ENCODE data around the gene MAGOHB. TPM values are rescaled to one million over a fixed set of nuclear protein-coding genes. Genes with fewer than 3 reads are reported as not detected.

The MAGOHB gene
- total RNA-seq, 2 experiments from 2014 or later, result 53.3 to 77.2 TPM

DNA sequence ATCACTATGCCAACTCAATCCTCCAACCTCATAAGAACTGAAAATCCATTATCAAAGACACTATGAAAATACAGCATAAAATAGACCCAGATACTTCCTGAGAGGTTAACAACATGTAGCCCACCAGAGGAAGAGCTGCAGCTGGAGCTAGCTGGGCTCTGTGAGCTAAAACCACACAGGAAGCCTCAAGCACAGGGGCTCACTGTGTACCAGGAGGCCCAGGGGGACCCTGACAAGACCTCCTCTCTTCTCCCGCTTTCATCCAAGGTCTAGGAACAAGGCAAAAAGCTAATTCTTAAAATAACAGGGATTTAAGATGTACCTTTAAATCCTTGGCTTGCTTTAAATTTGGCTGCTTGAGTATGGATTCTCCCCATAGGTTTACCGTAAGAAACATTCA is 54.2 kb downstream of the MAGOHB start:
- H3K9me3 Mint-ChIP-seq (ENCODE audit: low read depth), result no peaks in the 10 kb centered on the region
- no peaks in the 10 kb centered on the region for H3K27me3 Mint-ChIP-seq
- H3K4me3 Mint-ChIP-seq, result peak overlapping the region; percentile 82
- peak overlapping the region; percentile 85 for H3K27ac Mint-ChIP-seq
- DNase-seq (peak; percentile 80), ATAC-seq (peak; percentile 43)
- H3K36me3 Mint-ChIP-seq, result peaks cover 60% of the 10 kb centered on the region
- peaks cover 50% of the 10 kb centered on the region for H3K4me1 Mint-ChIP-seq
- CTCF ChIA-PET, result interaction anchor here (0.7 to 3.2 kb wide), 9 partner anchors 12 to 809 kb away, joined by 3 to 12 read pairs (median 4); no protein-coding TSS in a partner anchor

DNA sequence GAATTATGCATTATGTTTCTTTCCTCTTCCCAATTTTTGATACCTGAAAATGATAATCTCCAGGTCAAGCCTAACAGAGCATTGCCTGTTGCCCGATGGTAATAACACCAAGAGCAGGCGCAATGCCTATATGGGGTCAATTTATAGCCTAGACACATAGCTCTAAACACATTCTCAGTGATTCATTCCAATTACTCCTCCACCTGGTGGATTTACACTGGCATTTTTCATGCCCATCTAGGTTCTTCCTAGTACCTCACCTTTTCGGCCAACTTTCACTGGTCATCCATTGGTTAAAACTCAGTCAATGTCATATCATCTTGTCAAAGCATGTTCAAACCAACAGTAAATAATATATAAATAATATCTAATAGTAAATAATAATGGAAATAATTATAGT is 54.6 kb downstream of the MAGOHB start:
- CTCF ChIA-PET, result interaction anchor here (0.8 to 3.2 kb wide), 8 partner anchors 170 to 808 kb away, joined by 3 to 12 read pairs (median 4); no protein-coding TSS in a partner anchor
- Mint-ChIP-seq H3K27me3 (no peaks in the 10 kb centered on the region), H3K4me3 (peak overlapping the region; percentile 82), H3K36me3 (peaks cover 63% of the 10 kb centered on the region), H3K4me1 (peaks cover 50% of the 10 kb centered on the region), H3K27ac (peak overlapping the region; percentile 92), H3K9me3 (ENCODE audit: low read depth) (no peaks in the 10 kb centered on the region)
- DNase-seq, result no peak
- ATAC-seq, result no peak

DNA sequence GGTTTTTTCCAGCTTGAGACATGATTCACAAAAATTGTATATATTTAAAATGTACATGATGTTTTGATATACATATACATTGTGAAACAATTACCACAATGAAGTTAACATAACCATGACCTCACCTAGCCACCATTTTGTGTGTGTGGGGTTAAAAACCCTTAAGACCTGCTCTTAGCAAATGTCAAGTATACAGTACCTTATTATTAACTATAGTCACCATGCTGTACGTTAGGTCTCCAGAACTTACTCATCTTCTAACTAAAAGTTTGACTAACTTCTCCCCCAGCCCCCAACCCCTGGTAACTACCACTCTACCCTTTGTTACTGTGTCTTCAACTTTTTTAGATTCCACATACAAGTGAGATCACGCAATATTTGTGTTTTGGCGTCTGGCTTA is 55.1 kb downstream of the MAGOHB start:
- peak; percentile 18 for ATAC-seq
- peak overlapping the region; percentile 92 for H3K27ac Mint-ChIP-seq
- peaks cover 66% of the 10 kb centered on the region for H3K36me3 Mint-ChIP-seq
- CTCF ChIA-PET, result interaction anchor here (0.9 to 1.5 kb wide), 6 partner anchors 153 to 228 kb away, joined by 3 to 4 read pairs (median 3); no protein-coding TSS in a partner anchor
- peak; percentile 59 for DNase-seq
- H3K4me3 Mint-ChIP-seq, result peak overlapping the region; percentile 82
- H3K4me1 Mint-ChIP-seq, result peaks cover 55% of the 10 kb centered on the region
- no peaks in the 10 kb centered on the region for H3K9me3 Mint-ChIP-seq (ENCODE audit: low read depth)
- no peaks in the 10 kb centered on the region for H3K27me3 Mint-ChIP-seq

DNA sequence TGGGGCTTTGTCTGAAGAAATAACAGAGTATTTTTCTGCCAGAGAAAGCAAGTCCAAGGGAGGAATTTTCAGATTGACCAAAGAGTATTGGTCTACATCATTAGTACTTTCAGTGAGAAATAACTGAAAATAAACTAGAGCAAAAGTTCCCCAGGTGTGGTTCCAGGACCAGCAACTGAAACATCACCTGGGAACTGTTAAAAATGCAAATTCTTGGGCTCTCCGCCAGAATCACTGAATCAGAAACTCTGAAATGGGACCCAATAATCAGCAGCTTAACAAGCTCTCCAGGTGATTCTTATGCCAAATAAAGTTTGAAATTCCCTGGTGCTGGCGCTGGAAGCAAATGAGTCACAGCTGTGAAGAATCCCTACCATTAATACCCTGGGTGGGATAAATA is 55.6 kb downstream of the MAGOHB start:
- H3K36me3 Mint-ChIP-seq, result peaks cover 67% of the 10 kb centered on the region
- peak overlapping the region; percentile 82 for H3K4me3 Mint-ChIP-seq
- peak overlapping the region; percentile 92 for H3K27ac Mint-ChIP-seq
- ATAC-seq, result no peak
- H3K9me3 Mint-ChIP-seq (ENCODE audit: low read depth), result no peaks in the 10 kb centered on the region
- H3K27me3 Mint-ChIP-seq, result no peaks in the 10 kb centered on the region
- DNase-seq, result no peak
- CTCF ChIA-PET, result interaction anchor here (0.9 to 1.5 kb wide), 4 partner anchors 153 to 196 kb away, joined by 3 to 4 read pairs (median 4); no protein-coding TSS in a partner anchor
- peaks cover 56% of the 10 kb centered on the region for H3K4me1 Mint-ChIP-seq

DNA sequence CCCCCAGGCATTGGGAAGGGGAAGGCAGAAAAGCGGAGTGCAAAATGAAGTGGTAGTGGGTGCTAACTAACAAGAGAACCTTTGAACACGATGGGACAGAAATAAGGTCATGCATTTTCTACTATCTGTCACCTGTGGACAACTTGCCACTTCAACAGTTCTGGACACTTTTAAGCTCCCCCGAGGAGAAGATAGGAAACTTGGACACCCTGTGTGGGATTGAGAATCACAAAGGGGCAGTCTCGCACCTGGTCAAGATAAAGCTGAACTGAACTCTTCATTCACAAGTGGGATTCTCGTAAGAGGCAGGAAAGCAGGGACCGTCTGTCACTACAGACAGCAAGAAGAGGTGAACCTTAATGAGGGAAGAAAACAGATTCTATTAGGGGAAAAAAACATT is 56.1 kb downstream of the MAGOHB start:
- CTCF ChIA-PET, result interaction anchor here (0.9 to 1.0 kb wide), 3 partner anchors 152 to 191 kb away, joined by 3 to 4 read pairs (median 3); no protein-coding TSS in a partner anchor
- Mint-ChIP-seq H3K9me3 (ENCODE audit: low read depth) (no peaks in the 10 kb centered on the region), H3K4me3 (peak overlapping the region; percentile 82), H3K36me3 (peaks cover 69% of the 10 kb centered on the region), H3K4me1 (peaks cover 56% of the 10 kb centered on the region), H3K27ac (peak overlapping the region; percentile 92), H3K27me3 (no peaks in the 10 kb centered on the region)
- ATAC-seq, result no peak
- no peak for DNase-seq

DNA sequence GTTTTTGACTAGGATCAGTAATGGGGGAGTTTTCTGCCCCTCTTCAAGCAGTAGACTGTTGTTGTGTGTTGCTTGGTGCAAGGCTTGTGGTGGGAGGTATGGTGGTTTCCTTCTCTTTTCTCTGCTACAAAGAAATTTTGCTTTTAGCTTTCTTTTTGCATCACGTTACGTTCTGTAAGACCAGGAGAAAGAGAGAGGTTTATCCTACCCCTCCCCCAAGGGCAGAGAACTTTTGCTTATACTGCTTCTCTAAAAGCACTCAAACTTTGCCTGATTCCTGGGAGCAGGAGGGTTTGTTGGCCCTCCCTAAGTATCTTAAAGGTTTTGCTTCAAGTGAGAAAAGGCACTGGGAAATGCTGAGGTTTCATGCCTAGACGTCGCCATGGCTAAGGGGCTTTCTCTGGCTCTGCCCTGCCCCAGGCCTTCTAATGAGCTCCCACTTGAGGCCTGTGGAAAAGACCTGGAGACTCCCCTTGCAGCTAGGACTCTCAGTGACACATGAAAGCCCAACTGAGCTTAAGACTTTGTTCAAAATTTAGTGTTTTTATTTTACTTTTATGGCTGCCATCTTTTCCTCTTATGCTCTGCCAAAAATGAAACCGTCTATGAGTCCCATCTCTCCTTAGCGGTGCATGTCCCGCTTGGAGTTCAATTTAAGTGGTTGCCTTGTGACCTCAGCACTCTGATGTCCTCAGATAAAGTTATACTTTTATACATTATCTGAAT is 58.5 kb downstream of the MAGOHB start:
- Mint-ChIP-seq H3K9me3 (ENCODE audit: low read depth) (peaks cover 7% of the 10 kb centered on the region), H3K4me3 (peak overlapping the region; percentile 92), H3K27me3 (no peaks in the 10 kb centered on the region), H3K36me3 (peaks cover 69% of the 10 kb centered on the region), H3K4me1 (peaks cover 47% of the 10 kb centered on the region), H3K27ac (peak overlapping the region; percentile 98)
- CTCF ChIA-PET, result interaction anchor here (1.1 to 1.3 kb wide), 2 partner anchors 9 to 158 kb away, joined by 3 to 4 read pairs; no protein-coding TSS in a partner anchor
- ATAC-seq (peak; percentile 24), DNase-seq (peak; percentile 79)

DNA sequence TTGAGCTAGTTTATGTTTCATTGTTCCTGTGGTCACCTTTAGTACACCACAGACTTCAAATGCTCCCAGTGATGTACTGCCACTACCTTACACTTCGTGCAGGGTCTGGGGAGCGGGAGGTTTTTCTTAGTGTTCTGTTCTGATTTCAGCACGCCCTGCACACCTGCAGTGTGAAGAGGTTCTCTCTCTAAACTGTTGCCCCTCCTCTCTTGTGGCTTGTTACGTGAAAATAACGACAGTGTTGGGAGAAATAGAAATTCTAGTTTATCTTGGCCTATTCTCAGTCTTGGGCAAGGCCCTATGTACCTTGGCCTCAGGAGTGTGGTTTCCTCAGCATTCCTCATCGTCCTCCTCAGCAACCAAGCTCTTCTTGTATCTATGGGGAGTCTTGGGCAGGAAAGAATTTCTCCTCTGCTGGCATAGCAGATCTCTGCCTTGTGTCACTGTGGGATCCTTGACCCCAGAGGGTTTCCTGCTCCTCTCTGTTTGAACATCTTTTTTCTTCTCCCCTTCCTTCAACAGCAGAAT is 59.1 kb downstream of the MAGOHB start:
- H3K4me1 Mint-ChIP-seq, result peaks cover 44% of the 10 kb centered on the region
- peak overlapping the region; percentile 98 for H3K27ac Mint-ChIP-seq
- CTCF ChIA-PET, result interaction anchor here (1.1 to 1.3 kb wide), 2 partner anchors 9 to 157 kb away, joined by 3 to 4 read pairs; no protein-coding TSS in a partner anchor
- H3K36me3 Mint-ChIP-seq, result peaks cover 66% of the 10 kb centered on the region
- DNase-seq (peak; percentile 78), ATAC-seq (peak; percentile 35)
- peak overlapping the region; percentile 92 for H3K4me3 Mint-ChIP-seq
- H3K27me3 Mint-ChIP-seq, result no peaks in the 10 kb centered on the region
- peaks cover 7% of the 10 kb centered on the region for H3K9me3 Mint-ChIP-seq (ENCODE audit: low read depth)

Other genes starting within 250 kb of the MAGOHB start
- 100 to 1,000 TPM; 135 to 195 TPM for gene KLRK1, start 223.6 kb downstream of the MAGOHB start, total RNA-seq
- gene KLRC4, start 203.9 kb downstream of the MAGOHB start, total RNA-seq, result 10 to 100 TPM; 29.2 to 33.7 TPM
- gene KLRC3, start 193.0 kb downstream of the MAGOHB start, total RNA-seq, result 1 to 10 TPM; 6.2 to 9.9 TPM
- 10 to 100 TPM in 1 of 2 experiments, 1 to 10 TPM in 1; 6.8 to 23.4 TPM for gene KLRC2, start 177.6 kb downstream of the MAGOHB start, total RNA-seq
- 10 to 100 TPM; 15.9 to 17.8 TPM for gene KLRC1, start 160.2 kb downstream of the MAGOHB start, total RNA-seq
- under 1 TPM; 0.58 to 0.87 TPM for gene EIF2S3B, start 107.7 kb downstream of the MAGOHB start, total RNA-seq
- 10 to 100 TPM in 1 of 2 experiments, 1 to 10 TPM in 1; 8.4 to 16.1 TPM for gene STYK1, start 60.4 kb upstream of the MAGOHB start, total RNA-seq
- 100 to 1,000 TPM; 122 to 139 TPM for gene YBX3, start 109.7 kb upstream of the MAGOHB start, total RNA-seq
- gene TAS2R7, start 189.0 kb upstream of the MAGOHB start, total RNA-seq, result not detected
- not detected for gene TAS2R8, start 193.7 kb upstream of the MAGOHB start, total RNA-seq
- gene TAS2R9, start 196.6 kb upstream of the MAGOHB start, total RNA-seq, result not detected
- under 1 TPM in 1 of 2 experiments, not detected in 1; 0.29 TPM for gene TAS2R10, start 212.7 kb upstream of the MAGOHB start, total RNA-seq
- 1 to 10 TPM; 1.3 to 2.2 TPM for gene PRR4, start 235.9 kb upstream of the MAGOHB start, total RNA-seq

All from activated CD8-positive, alpha-beta memory T cell treated with anti-CD3 and anti-CD28 coated beads, Interleukin-2, amount 10 ng/mL, durations not matched to agents 7 days and 5 days (primary cell).